ENCODE measurements around the gene MTARC1.

The MTARC1 gene

GRCh38 chr1:220786337-220787068 is at the start of gene MTARC1:
Gene MTARC1 (plus strand): TSS chr1:220786913. CDS start chr1:220786945, 32 bp downstream.
- no peak for DNase-seq (ENCODE audit: low read depth)

GRCh38 chr1:220741349-220741748 is 45.4 kb upstream of the MTARC1 start:
- no peak for DNase-seq (ENCODE audit: low read depth)

- DNase-seq (ENCODE audit: low read depth): no peak
These were observed 44.9 kb upstream of the MTARC1 start for GRCh38 chr1:220741825-220742224.

- no peak for DNase-seq (ENCODE audit: low read depth)
These were observed 44.2 kb upstream of the MTARC1 start for GRCh38 chr1:220742520-220742919.

GRCh38 chr1:220746851-220747250 is 39.9 kb upstream of the MTARC1 start:
- DNase-seq (ENCODE audit: low read depth): no peak

GRCh38 chr1:220747437-220748088 is 39.1 kb upstream of the MTARC1 start:
- DNase-seq (ENCODE audit: low read depth): no peak

- no peak for DNase-seq (ENCODE audit: low read depth)
These were observed 38.4 kb upstream of the MTARC1 start, which contains the start of gene MTARC2 for GRCh38 chr1:220748089-220748934. Gene MTARC2 (plus strand): TSS chr1:220748322. CDS start chr1:220748532, 210 bp downstream.

- no peak for DNase-seq (ENCODE audit: low read depth)
These were observed 37.8 kb upstream of the MTARC1 start for GRCh38 chr1:220748936-220749335.

GRCh38 chr1:220750131-220750515 is 36.6 kb upstream of the MTARC1 start:
- DNase-seq (ENCODE audit: low read depth): no peak

- DNase-seq (ENCODE audit: low read depth): no peak
These were observed 35.6 kb upstream of the MTARC1 start for GRCh38 chr1:220751111-220751510.

GRCh38 chr1:220754212-220754917 is 32.3 kb upstream of the MTARC1 start:
- no peak for DNase-seq (ENCODE audit: low read depth)

GRCh38 chr1:220754918-220755295 is 31.8 kb upstream of the MTARC1 start:
- DNase-seq (ENCODE audit: low read depth): no peak

- DNase-seq (ENCODE audit: low read depth): no peak
These were observed 31.4 kb upstream of the MTARC1 start for GRCh38 chr1:220755309-220755708.

- no peak for DNase-seq (ENCODE audit: low read depth)
These were observed 29.3 kb upstream of the MTARC1 start for GRCh38 chr1:220757441-220757840.

- DNase-seq (ENCODE audit: low read depth): no peak
These were observed 27.6 kb upstream of the MTARC1 start for GRCh38 chr1:220759147-220759546.

- no peak for DNase-seq (ENCODE audit: low read depth)
These were observed 24.9 kb upstream of the MTARC1 start for GRCh38 chr1:220761688-220762427.

- DNase-seq (ENCODE audit: low read depth): no peak
These were observed 22.0 kb upstream of the MTARC1 start for GRCh38 chr1:220764757-220765156.

- no peak for DNase-seq (ENCODE audit: low read depth)
These were observed 19.2 kb upstream of the MTARC1 start for GRCh38 chr1:220767312-220768125.

GRCh38 chr1:220768126-220768601 is 18.5 kb upstream of the MTARC1 start:
- no peak for DNase-seq (ENCODE audit: low read depth)

- DNase-seq (ENCODE audit: low read depth): no peak
These were observed 17.5 kb upstream of the MTARC1 start for GRCh38 chr1:220769205-220769604.
